Activated T-cell treated with anti-CD3 and anti-CD28 coated beads for 4 hours (primary cell): ENCODE data around the gene LAG3.

Experiments used
- DNase-seq: peaks from one replicate; pipeline ENCODE4 v3.0.0-alpha.2; 2020

Gene LAG3

DNA sequence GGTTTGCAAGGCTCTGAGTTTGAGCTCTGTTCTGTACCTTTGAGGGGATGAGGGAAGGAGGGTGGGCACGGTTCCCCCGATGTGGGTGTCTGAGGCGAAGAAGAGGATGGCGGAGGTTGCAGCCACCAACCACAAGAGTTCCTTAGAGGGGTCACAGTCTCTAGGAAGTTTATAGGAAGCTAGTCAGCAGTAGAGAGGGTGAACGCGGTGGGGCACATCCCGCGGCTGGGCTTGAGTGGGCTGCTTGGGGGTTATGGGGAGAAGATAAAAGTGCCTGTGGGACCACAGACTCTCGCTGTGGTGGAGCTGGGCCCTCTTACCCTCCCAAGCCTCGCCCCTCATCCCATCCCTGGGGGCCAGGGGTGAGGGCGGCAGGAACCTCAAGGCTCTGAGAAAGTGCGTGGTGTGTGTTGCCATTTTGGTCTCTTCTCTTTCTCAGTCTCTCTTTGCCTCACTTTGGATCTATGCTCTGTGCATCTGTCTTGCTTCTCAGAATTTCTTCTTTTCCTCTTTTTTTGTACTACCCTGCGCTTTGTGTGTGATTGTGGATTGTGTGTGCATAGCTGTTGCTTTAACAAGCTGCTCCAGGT, 19.7 kb downstream of the LAG3 start:
- DNase-seq: no peak

DNA sequence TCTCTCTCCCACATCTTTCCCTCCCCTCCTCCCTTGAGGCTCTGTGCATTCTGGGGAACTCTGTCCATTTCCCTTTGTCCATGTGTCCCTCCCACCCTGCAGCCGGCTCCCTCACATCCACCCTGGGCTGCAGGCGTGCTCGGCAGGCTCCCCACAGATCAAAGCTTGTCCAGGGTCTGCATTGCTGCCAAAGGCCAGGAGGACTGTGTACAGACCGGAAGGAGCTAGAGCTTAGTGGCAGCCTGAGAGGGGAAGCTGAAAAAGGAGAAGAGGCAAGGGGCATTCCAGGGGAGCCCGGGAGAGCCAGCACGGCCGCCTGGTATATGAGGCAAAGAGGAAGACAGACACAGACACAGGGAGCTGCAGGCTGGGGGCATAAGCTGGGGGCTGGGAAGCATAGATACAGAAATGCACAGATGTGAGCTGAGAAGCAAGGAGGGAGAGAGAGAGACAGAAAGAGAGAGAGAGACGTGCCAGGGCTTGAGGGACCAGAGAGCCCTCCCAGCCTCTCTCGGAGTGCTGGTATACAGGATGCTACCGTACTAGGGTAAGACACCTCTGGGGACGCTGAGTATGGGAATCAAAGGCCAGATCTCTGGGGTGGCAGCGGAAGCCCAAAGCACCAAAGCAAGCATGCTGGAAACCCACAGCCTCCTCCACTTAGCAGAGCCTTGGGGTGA, 20.3 kb downstream of the LAG3 start:
- DNase-seq: no peak

DNA sequence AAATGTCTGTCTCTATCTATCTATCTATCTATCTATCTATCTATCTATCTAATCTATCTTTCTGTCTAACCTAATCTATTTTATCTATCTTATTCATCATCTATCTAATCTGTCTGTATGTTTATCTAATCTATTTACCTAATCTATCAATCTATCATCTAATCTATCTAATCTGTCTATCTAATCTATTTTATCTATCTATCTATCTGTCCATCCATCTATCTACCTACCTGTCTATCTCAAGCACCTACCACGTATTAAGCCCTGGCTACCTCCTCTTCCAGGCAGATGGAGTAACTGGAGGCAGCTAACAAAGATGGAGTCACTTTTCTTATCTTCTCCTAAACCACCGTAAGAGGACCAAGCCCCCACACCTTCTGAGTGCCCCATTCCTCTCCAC, 22.8 kb downstream of the LAG3 start:
- DNase-seq: no peak

DNA sequence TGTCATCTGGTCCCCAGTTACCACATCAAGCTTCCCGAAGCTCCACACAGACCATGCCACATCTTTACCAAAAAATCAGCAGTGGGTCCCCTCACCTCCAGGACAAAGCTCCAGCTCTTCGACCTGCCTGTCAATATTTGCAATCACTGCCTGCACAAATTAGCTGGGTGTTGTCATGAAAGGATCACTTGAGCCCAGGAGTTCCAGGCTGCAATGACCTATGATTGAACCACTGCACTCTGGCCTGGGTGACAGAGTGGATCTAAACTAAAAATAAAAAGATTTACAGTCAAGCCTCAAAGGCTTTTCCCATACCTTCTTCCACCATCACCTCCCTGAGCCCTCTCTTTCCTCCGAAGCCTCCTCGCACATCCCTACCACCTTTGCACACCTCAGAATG, 24.3 kb downstream of the LAG3 start:
- no peak for DNase-seq

DNA sequence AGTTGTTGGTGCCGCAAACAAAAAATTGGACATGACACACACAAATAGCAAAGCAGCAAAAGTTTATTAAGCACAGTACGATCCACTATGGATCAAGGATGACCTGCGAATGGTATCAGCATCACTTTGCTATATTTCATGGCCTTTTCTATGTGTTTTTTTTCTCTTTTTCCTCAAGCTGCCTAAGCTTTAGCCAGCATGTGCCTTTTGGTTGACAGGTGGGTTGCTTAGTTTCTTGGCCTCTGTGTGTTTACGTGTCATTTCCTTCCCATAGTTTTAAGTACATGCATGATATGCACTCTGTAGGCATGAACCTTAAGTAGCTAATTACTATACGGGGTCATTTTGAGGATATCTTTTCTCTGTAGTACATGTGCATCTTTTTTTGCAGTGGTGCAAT, 26.8 kb downstream of the LAG3 start:
- DNase-seq: no peak

DNA sequence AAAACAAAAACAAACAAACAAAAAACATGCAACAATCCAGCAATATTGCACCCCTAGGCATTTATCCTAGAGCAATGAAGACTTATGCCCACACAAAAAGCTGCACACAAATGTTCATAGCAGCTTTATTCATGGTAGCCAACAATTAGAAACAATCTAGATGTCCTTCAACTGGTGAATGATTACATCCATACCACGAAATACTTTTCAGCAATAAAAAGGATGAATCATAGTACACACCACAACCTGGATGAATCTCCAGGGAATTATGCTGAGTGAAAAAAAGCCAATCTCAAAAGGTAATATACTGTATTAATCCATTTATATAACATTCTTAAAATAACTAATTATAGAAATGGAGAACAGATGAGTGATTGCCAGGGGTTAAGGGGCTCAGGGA, 34.9 kb downstream of the LAG3 start:
- DNase-seq: no peak

DNA sequence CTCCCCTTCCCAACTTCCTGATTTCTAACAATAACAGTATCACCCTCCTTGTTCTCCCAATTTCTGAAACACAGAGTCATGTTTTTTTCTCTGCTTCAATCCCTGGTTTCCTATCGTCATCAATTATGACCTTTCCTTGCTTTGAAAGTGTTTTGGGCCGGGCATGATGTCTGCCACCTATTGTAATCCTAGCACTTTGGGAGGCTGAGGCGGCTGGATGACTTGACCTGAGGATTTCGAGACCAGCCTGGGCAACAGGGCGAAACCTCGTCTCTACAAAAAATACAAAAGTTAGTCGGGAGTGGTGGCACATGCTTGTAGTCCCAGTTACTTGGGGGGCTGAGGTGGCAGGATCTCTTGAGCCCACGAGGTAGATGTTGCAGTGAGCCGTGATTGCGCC, 36.7 kb downstream of the LAG3 start:
- DNase-seq: no peak

DNA sequence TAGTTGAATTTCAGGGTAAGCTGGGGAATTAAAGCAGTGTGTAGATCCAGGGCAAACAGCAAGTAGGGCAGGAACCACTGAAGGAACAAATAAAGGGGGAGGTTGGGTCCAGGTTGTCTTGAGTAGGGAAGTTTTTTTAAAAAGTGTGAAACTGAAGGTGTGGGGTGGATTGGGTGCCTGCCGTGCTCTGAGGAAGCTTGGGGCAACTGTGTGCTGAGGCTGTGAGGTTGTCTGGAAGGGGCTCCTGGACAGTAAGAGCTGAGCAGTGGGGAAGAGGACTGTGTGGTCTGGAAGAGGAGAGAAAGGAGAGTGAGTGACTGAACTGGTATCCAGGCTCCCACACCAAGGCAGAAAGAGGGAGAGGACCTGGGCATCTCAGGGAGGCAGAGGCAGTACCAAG, 38.4 kb downstream of the LAG3 start:
- no peak for DNase-seq

DNA sequence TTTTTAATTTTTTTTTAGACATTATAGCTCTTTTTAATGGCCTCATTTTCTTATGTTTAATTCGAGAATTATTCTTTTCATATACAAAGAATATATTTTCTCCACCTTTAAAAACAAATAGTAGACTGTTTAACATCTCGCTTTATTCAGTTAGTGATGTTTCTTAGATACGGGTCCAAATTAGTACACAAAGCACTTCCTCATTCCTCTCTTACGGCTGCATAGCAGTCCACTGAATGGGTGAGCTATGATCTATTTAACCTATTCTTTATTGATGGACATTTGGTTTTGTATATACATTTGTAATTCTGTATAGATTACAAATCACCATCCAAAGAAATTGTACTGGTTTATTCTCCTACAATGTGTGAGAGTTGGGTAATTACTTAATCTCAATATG, 41.0 kb downstream of the LAG3 start:
- no peak for DNase-seq

DNA sequence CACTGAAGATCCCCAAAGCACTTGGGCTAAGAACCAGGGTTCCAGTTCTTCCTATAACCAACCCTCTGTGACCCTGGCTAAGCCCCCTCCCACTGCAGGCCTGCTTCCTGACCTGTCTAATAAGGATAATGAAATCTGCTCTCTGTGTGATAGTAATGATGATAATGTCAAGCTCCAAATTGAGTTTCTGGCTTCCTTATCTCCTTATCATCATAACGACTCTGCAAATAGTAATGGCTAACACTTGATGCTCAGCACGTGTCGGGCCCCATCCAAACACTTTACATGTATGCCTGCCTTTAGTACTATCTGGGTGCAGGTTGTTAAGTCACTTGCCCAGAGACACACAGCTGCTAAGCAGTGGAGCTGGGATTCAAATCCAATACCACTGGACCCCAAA, 44.3 kb downstream of the LAG3 start:
- DNase-seq: no peak

DNA sequence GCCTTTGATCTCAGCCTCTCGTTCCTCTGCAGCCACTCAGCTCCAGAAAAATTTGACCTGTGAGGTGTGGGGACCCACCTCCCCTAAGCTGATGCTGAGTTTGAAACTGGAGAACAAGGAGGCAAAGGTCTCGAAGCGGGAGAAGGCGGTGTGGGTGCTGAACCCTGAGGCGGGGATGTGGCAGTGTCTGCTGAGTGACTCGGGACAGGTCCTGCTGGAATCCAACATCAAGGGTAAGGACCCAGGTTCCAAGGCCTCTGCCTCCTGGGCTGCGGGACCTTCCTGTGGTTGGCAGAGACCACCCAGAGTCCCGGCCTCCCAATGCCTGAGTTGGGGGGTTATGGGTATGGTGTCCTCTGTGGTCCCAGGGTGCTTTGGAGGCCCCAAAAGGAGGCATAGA, 44.8 kb downstream of the LAG3 start:
- no peak for DNase-seq

DNA sequence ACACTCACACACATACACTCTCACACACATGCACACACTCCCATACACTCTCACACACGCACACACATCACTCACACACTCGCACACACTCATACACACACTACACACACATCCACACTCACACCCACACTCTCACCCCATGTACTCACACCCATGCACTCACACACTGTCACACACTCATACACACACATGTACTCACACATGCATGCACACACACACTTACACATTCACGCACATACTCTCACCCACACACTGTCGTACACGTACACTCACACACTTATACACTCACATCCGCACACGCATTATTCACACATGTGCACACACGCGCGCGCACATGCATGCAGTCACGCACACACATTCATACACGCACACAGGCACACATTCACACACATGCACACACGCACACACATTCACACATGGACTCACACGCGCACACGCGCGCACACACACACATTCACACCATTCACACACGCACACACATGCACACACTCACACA, 45.4 kb downstream of the LAG3 start:
- no peak for DNase-seq

DNA sequence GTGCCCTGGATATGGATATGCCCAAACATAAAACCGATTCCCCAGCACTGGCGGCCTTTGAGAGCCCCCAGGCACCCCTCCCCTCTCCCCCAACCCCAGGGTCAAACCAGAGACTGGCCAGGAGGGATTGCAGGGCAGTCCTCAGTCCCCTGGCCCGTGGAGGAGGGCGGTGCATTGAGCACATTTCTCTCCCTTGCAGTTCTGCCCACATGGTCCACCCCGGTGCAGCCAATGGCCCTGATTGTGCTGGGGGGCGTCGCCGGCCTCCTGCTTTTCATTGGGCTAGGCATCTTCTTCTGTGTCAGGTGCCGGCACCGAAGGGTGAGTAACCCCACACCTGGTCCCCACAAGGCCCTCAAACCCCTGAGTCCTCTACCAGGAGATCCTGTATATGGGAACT, 45.9 kb downstream of the LAG3 start:
- no peak for DNase-seq

DNA sequence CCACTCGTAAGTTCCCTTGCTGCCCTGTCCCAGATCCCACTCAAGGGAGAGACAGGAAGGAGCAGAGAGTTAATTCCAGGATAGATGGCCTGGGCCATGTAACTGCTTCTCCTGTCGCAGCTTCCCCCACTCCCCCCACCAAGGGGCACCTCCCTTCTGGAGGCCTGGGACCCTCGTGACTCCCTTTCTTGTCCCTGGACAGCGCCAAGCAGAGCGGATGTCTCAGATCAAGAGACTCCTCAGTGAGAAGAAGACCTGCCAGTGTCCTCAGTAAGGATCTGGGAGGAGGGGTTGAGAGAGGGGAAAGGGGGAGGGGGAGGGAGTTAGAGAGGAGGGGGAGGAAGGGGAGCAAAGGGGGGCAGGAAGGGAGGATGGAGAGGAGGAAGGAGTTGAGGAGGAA, 46.3 kb downstream of the LAG3 start:
- DNase-seq: no peak

DNA sequence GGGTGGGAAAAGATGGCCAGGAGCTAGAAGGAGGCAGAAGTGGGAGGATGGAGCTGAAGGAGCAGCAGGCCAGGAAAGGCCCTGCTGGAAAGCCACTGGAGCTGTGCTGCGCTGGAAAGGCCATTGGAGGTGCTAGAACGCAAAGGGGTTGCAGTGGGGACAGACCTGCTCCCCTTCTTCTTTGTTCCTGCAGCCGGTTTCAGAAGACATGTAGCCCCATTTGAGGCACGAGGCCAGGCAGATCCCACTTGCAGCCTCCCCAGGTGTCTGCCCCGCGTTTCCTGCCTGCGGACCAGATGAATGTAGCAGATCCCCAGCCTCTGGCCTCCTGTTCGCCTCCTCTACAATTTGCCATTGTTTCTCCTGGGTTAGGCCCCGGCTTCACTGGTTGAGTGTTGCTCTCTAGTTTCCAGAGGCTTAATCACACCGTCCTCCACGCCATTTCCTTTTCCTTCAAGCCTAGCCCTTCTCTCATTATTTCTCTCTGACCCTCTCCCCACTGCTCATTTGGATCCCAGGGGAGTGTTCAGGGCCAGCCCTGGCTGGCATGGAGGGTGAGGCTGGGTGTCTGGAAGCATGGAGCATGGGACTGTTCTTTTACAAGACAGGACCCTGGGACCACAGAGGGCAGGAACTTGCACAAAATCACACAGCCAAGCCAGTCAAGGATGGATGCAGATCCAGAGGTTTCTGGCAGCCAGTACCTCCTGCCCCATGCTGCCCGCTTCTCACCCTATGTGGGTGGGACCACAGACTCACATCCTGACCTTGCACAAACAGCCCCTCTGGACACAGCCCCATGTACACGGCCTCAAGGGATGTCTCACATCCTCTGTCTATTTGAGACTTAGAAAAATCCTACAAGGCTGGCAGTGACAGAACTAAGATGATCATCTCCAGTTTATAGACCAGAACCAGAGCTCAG, 47.0 kb downstream of the LAG3 start:
- no peak for DNase-seq

DNA sequence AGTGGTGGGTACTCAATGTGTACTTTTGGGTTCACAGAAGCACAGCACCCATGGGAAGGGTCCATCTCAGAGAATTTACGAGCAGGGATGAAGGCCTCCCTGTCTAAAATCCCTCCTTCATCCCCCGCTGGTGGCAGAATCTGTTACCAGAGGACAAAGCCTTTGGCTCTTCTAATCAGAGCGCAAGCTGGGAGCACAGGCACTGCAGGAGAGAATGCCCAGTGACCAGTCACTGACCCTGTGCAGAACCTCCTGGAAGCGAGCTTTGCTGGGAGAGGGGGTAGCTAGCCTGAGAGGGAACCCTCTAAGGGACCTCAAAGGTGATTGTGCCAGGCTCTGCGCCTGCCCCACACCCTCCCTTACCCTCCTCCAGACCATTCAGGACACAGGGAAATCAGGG, 47.8 kb downstream of the LAG3 start:
- no peak for DNase-seq

DNA sequence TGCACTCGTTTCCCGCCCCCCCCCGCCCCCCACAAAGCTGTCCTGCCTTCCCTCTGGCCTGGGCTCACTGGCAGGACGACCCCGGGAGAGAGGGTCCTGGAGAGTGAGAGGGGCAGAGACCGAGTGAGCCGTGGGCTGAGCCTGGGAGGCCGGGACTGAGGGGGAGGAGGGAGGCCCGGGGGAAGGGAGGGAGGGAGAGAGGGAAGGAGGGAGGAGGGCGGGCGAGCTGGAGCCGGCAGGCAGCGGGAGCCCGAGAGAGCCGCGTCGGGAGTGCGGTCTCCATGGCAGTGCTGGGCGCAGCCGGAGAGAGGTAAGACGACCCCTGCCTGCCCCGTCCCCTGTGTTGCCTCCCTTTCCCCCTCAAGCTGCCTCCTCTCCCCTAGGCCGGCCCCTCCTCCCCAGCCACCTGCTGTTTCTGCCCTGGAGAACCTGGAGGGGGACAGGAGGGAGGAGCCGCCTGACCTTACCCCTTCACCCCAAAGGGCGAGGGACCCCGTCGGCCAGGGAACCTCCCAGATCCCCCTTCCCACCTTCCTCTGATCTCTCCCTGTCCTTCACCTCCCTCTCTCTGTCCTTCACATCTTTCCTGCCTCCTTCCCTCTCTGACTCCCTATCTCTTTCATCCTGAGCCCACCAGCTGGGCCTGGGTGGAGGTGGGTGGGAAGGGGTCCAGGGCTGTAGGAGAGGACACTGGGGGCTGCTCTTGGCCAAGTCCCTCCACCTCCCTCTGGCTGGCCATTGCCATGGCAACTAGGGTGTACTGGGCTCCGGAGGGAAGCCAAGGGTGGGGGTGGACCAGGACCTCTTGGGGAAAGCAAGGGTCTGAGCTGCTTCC, 49.5 kb downstream of the LAG3 start, which contains the start of gene GPR162:
Gene GPR162, plus strand, starts transcription at position 231 of the 835 bp plus-strand sequence. CDS start 2,078 bp downstream, outside the sequence.
- DNase-seq: no peak

DNA sequence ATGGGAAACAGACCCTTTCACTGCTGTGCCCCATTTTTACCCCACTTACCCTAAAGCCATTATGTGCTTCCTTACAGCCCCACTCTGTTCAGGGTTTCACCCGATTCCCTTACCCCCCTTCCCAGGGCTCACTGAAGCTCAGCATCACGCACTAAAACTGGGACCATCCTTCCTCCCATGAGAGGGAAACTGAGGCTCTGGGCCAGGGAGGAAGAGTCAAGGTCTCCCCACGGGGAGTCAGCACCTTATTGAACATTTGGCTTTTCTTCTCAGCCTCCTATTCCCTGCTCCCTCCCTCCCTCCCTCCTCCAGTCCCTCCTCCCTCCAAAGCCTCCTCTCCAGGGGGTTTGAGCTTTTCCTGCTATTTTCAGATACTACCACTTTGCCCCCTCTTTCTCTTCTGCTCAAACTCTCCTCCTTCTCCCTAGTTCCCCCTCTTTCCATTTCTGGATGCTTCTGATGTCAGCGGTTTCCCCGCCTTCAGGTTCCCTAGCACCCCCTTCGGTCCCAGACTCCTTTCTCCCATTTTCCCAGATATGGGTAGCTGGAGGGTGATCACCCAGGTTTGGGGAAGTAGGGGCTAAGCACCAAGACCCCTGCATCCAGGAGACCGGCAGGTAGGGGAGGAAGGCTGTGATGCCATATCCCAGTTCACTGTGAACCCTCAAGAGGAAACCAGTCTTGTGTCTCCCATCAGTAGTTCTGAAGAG, 50.3 kb downstream of the LAG3 start:
- no peak for DNase-seq

DNA sequence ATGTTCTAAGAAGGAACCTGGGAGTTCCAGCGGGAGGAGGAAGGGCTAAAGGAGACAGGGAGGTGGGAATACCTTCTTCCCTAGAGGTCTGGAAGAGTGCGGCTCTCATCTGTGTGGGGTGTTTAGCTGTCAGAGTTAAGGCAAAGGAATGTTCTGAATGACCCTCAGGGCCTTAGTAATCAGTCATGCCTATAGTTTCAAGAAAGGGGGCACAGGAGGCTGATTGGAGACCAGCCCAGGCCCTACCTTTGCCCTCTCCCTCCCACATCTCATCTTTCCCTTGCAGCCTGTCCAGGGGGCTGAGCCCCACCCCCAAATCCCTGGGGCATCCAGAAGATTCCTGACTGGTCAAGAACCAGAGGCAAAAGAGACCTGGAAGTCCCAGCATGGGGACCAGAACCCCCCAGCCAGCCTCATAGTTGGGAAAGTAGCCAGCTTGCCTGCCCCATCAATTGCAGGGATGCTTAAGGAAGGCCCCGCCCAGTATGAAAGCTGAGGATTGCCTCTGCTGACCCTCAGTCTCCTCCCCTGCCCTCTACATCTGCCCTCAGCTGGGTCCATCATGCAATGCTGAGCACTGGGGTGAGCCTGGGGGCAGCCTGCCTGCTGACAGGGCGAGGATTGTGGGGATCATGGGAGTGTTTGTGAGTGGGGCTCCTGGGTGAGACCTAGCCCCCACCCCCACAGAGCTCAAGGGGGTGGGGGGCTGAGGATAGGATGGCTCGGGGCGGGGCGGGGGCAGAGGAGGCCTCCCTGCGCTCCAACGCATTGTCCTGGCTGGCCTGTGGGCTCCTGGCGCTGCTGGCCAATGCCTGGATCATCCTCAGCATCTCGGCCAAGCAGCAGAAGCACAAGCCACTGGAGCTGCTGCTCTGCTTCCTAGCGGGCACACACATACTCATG, 51.1 kb downstream of the LAG3 start:
- no peak for DNase-seq

DNA sequence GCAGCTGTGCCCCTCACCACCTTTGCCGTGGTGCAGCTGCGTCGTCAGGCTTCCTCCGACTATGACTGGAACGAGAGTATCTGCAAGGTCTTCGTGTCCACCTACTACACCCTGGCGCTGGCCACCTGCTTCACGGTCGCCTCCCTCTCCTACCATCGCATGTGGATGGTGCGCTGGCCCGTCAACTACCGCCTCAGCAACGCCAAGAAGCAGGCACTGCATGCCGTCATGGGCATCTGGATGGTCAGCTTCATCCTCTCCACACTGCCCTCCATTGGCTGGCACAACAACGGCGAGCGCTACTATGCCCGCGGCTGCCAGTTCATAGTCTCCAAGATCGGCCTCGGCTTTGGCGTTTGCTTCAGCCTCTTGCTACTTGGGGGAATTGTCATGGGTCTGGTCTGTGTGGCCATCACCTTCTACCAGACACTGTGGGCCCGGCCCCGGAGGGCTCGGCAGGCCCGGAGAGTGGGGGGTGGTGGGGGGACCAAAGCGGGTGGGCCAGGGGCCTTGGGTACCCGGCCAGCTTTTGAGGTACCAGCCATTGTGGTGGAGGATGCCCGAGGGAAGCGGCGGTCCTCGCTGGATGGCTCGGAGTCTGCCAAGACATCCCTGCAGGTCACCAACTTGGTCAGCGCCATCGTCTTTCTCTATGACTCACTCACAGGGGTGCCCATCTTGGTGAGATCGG, 51.9 kb downstream of the LAG3 start:
- DNase-seq: no peak
